ENCODE measurements around the gene CBFA2T3.
A peak's percentile ranks its signal among the peaks of the same experiment; 100 is the strongest.

CBFA2T3 gene

DNA sequence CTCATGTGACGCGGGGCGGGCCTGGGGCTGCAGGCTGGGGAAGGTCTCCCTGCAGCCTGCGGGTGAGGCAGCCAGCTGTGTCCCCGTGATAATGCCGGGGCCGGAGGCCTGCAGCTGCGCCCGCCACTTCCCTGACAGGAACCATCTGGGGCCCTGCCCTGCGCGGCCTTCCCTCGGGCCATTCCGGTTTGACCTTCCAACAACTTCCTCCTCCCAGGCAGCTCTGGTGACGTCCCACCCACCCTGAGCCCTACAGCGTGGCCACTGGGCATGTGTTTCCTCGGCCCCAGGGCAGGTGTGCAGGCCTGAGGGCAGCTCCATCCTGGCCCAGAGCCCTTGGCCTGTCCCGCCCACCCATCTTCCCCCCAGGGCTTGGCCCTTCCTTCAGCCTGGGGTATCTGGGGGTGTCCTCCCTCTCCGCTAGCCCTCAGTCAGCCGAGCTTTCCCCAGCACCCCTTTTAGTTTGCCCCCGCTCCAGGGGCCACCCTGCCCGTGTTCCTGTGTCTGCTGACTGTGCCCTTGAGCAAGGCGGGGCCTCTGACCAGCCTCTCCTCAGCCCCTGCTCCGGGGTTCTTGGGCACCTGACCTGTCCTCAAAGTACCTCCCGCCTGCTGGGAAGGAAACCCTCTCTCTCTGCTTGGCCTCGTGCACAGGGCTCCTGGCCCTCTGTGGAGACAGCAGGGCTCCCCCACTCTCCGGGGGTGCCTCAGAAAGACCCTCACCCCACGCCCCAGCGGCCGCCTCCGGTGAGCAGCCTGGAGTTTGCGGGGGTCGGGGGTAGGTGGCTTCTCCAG is at the start of gene CBFA2T3:
CBFA2T3 (minus strand) TSS at position 190 of the 794 bp plus-strand sequence. CDS start 400 bp downstream, outside the sequence.
- peak within 1 kb of the TSS; percentile 9 to 10 for H3K4me3 ChIP-seq
- TF ChIP-seq, protein P1, sequence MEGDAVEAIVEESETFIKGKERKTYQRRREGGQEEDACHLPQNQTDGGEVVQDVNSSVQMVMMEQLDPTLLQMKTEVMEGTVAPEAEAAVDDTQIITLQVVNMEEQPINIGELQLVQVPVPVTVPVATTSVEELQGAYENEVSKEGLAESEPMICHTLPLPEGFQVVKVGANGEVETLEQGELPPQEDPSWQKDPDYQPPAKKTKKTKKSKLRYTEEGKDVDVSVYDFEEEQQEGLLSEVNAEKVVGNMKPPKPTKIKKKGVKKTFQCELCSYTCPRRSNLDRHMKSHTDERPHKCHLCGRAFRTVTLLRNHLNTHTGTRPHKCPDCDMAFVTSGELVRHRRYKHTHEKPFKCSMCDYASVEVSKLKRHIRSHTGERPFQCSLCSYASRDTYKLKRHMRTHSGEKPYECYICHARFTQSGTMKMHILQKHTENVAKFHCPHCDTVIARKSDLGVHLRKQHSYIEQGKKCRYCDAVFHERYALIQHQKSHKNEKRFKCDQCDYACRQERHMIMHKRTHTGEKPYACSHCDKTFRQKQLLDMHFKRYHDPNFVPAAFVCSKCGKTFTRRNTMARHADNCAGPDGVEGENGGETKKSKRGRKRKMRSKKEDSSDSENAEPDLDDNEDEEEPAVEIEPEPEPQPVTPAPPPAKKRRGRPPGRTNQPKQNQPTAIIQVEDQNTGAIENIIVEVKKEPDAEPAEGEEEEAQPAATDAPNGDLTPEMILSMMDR (IDR thresholded peaks at IDR 0.05), result no peak
- no peaks in the 10 kb centered on the region for H3K36me3 ChIP-seq
- no peak within 1 kb of the TSS for H3K27ac ChIP-seq
- no peaks in the 10 kb centered on the region for H3K4me1 ChIP-seq
- intact Hi-C loops (cut with DNase I; ENCODE audit: low total_unique reads), result no loop called here
- H3K27me3 ChIP-seq, result peaks cover 0 to 76% of the 10 kb centered on the region in 2 donors
- DNase-seq, result peak; percentile 67 to 80
- no peaks in the 10 kb centered on the region for H3K9me3 ChIP-seq

DNA sequence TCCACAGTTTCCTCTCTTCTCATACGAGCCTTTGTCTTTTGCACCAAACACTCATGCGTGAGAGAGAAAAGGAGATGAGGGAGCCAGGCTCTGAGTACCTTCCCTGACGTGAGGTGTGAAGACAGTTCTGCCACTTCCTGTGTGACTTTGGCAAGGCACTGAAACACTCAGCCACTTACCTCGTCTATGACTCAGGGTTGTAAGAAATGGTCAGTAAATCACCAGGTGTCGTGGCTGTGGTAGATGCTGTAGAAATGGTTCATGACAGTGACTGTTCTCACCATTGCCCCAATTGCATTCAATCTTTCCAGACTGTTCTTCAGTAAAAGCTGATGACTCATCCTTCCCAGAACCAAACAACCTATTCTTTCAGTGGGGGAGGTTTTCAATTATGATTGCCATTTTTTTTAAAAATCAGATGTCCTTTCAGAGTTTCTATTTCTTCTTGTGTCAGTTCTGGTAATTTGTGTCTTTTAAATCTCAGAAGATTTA is 49.2 kb upstream of the CBFA2T3 start:
- H3K4me3 ChIP-seq, result no peak overlapping the region
- TF ChIP-seq, protein P1 (IDR thresholded peaks at IDR 0.05), result no peak
- no peaks in the 10 kb centered on the region for H3K4me1 ChIP-seq
- H3K36me3 ChIP-seq, result no peaks in the 10 kb centered on the region
- peaks cover 0 to 32% (median 20%) of the 10 kb centered on the region in 3 donors for H3K9me3 ChIP-seq
- no peak for DNase-seq
- no peak overlapping the region for H3K27ac ChIP-seq
- intact Hi-C loops (cut with DNase I; ENCODE audit: low total_unique reads), result no loop called here
- peaks cover 0 to 18% of the 10 kb centered on the region in 2 donors for H3K27me3 ChIP-seq

DNA sequence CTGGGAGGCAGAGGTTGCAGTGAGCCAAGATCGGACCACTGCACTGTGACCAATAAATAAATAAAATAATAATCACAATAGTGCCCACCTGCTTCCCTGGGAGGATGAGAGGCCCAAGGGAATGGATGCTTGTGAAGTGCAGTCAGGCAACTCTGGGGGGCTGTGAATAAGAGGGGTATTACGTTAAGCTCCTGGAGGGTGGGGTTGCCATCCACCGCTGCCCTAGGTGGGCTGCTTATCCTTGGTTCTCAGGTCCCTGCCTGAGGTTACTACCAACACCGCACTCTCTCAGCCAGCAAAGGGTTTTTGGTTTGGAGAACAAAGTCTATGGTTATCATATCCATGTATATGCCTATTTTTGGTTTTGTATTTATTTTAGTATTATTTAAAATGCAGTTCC is 48.6 kb upstream of the CBFA2T3 start:
- TF ChIP-seq, protein P1 (IDR thresholded peaks at IDR 0.05), result no peak
- Histone ChIP-seq H3K27me3 (peaks cover 0 to 23% of the 10 kb centered on the region in 2 donors), H3K4me3 (no peak overlapping the region), H3K27ac (no peak overlapping the region), H3K9me3 (peaks cover 0 to 27% (median 17%) of the 10 kb centered on the region in 3 donors), H3K4me1 (no peaks in the 10 kb centered on the region), H3K36me3 (no peaks in the 10 kb centered on the region)
- no peak for DNase-seq
- intact Hi-C loops (cut with DNase I; ENCODE audit: low total_unique reads), result no loop called here

DNA sequence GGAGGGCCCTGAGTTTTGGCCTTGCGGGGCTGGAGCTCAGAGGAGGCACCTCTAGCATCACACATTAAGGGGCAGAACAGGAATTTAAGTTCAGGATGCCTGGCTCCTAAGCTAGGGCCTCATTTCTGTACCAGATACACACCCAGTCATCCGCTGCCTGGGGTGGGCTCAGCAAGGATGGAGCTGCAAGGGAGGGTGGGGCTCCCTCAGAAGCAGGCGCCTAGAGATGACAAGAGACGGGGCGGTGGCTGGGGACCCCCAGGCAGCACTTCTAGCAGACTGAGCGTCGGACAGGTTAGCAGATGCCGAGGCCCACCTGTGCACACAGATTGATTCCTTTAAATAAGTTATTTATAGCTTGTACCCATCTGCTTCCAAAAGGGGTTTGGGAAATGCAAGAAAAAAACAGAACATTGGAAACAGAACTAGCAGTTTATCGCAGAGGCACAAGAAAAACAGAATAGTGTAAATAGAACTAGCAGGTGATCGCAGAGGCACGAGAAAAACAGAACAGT is 47.6 kb upstream of the CBFA2T3 start:
- Histone ChIP-seq H3K4me1 (no peaks in the 10 kb centered on the region), H3K36me3 (no peaks in the 10 kb centered on the region), H3K4me3 (no peak overlapping the region), H3K27ac (no peak overlapping the region), H3K27me3 (peaks cover 0 to 32% of the 10 kb centered on the region in 2 donors), H3K9me3 (peaks cover 0 to 25% (median 17%) of the 10 kb centered on the region in 3 donors)
- TF ChIP-seq, protein P1 (IDR thresholded peaks at IDR 0.05), result no peak
- no peak for DNase-seq
- intact Hi-C loops (cut with DNase I; ENCODE audit: low total_unique reads), result no loop called here

DNA sequence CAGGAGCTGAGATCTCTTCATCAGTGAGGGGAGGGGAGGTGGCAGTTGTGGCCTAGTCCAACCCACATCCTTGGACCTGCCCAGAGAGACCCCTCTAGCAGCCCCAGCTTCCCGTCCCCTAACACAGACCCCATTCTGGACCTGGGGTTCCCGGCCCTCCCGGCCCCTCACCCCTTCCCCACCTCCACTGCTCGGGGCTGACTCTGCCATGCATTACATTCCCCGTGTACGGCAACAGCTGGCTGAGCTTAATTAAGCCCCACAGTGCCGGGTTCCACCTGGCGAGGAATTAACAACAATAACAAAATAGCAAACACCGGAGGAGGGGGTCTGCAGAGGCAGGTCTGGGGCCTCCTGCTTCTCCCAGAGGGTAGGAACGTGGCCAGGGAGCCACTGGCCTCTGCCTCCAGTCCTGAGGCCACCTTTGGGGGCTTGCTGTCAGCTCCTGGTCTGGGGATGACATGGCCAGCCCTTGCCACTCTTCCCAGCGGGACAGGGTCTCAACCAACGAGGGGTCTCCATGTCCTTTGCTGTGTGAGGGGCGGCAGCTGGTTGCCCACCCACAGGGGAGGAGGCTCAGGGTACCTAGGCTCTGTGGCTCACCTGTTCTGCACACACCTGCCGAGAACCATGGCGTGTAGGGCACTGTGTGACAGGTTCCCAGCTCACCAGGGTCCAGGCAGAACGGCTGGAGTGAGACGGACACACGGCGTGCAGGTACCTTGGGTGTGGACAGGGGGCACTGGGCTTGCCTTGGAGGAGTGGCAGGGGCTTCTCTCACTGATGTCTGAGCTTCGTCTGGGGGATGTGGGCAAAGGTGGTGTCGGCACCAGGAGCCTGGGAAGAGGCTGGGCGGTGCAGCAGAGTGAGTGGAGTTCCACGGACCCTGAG is 46.9 kb upstream of the CBFA2T3 start:
- no peak overlapping the region for H3K4me3 ChIP-seq
- TF ChIP-seq, protein P1 (IDR thresholded peaks at IDR 0.05), result no peak
- no peaks in the 10 kb centered on the region for H3K36me3 ChIP-seq
- intact Hi-C loops (cut with DNase I; ENCODE audit: low total_unique reads), result no loop called here
- no peak overlapping the region for H3K27ac ChIP-seq
- no peaks in the 10 kb centered on the region for H3K4me1 ChIP-seq
- DNase-seq, result peak in 1 of 2 donors; percentile 7
- peaks cover 0 to 39% of the 10 kb centered on the region in 2 donors for H3K27me3 ChIP-seq
- H3K9me3 ChIP-seq, result peaks cover 0 to 25% (median 17%) of the 10 kb centered on the region in 3 donors
